Cardiac muscle cell (in vitro differentiated cells and primary cell): ENCODE measurements around the gene NR2C2AP. TPM values are rescaled to one million over a fixed set of nuclear protein-coding genes. Genes with fewer than 3 reads are reported as not detected.

ENCODE experiments used
- DNase-seq, 2 donors: peaks; one replicate each; pipeline versions ENCODE4 v3.0.0 to v3.0.0-alpha.2; 2010 to 2017; ENCODE audit warnings: low read depth in 1 of 2, low spot score in 1 of 2
- H3K27ac ChIP-seq: fragments of 200-600 bp; sonication (generic); 2 replicates; pipeline ENCODE4 v1.5.1; 2016
- H3K27me3 ChIP-seq: fragments of 200-600 bp; sonication (generic); 2 replicates; pipeline ENCODE4 v1.6.0; 2016; ENCODE audit warnings: control low read depth
- H3K36me3 ChIP-seq: fragments of 200-600 bp; sonication (generic); 2 replicates; pipeline ENCODE4 v1.5.1; 2016; ENCODE audit warnings: control low read depth
- H3K4me1 ChIP-seq: fragments of 200-600 bp; sonication (generic); 2 replicates; pipeline ENCODE4 v1.8.1; 2017; ENCODE audit warnings: low read depth, mild to moderate bottlenecking, mixed run types
- H3K4me3 ChIP-seq: fragments of 200-600 bp; sonication (generic); 2 replicates; pipeline ENCODE4 v1.5.1; 2016; ENCODE audit warnings: mild to moderate bottlenecking
- H3K9me3 ChIP-seq: fragments of 200-600 bp; sonication (generic); 2 replicates; pipeline ENCODE4 v1.5.1; 2017; ENCODE audit warnings: low read depth, mild to moderate bottlenecking, control low read depth
- polyA plus RNA-seq: library from polyadenylated mRNA; unstranded; fragments of >200 nt; fragmentation: Nextera tagmentation; extraction: Ambion mirVana; gene quantifications from 2 replicates; pipeline ENCODE4 v1.2.1, GENCODE V29; 2016
- total RNA-seq: library from RNA; depleted of rRNA; stranded (reverse); fragments of >200 nt; gene quantifications from 2 replicates; pipeline ENCODE4 v1.2.3, GENCODE V29; 2016
- TF ChIP-seq, protein P1 (sequence below): IDR thresholded peaks from 2 replicates; pipeline ENCODE4 v1.5.1; 2012; ENCODE audit warnings: low read depth, mild to moderate bottlenecking, low read length

Gene NR2C2AP
- total and polyA plus RNA-seq, 2 experiments from 2014 or later: 6.4 to 10.0 TPM

DNA sequence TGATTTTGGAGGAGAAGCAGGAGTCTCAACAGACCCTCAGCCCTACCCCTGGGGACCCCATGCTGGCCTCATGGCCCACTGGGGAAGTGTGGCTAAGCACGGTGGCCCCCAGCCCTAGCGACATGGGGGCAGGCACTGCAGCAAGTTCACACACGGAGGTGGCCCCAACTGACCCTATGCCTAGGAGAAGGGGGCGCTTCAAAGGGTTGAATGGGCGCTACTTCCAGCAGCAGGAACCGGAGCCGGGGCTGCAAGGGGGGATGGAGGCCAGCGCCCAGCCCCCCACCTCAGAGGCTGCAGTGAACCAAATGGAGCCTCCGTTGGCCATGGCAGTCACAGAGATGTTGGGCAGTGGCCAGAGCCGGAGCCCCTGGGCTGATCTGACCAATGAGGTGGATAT, 23.4 kb upstream of the NR2C2AP start:
- no peak for DNase-seq
- H3K4me3 ChIP-seq: no peak overlapping the region
- no peaks in the 10 kb centered on the region for H3K4me1 ChIP-seq
- H3K36me3 ChIP-seq: no peaks in the 10 kb centered on the region
- H3K27me3 ChIP-seq: peaks cover 26% of the 10 kb centered on the region
- H3K9me3 ChIP-seq: no peaks in the 10 kb centered on the region
- TF ChIP-seq, protein P1, sequence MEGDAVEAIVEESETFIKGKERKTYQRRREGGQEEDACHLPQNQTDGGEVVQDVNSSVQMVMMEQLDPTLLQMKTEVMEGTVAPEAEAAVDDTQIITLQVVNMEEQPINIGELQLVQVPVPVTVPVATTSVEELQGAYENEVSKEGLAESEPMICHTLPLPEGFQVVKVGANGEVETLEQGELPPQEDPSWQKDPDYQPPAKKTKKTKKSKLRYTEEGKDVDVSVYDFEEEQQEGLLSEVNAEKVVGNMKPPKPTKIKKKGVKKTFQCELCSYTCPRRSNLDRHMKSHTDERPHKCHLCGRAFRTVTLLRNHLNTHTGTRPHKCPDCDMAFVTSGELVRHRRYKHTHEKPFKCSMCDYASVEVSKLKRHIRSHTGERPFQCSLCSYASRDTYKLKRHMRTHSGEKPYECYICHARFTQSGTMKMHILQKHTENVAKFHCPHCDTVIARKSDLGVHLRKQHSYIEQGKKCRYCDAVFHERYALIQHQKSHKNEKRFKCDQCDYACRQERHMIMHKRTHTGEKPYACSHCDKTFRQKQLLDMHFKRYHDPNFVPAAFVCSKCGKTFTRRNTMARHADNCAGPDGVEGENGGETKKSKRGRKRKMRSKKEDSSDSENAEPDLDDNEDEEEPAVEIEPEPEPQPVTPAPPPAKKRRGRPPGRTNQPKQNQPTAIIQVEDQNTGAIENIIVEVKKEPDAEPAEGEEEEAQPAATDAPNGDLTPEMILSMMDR: no peak
- H3K27ac ChIP-seq: no peak overlapping the region

DNA sequence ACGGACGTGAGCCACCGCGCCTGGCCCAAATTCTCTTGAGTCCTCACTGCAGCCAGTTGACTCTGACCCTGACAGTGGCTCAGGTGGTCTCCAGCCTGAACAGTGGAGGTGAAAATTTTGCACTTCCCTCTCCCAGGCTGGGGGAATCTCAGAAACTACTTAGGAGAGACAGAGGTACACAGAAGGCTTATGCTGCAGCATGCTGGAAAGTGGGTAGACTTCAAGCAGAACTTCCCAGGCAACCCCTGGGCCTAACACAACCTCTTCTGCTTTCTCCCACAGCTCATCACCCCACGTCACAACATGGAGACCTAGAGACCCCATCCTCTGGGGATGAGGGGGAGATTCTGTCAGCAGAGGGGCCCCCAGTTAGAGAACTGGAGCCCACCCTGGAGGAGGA, 23.0 kb upstream of the NR2C2AP start:
- TF ChIP-seq, protein P1: no peak
- peaks cover 26% of the 10 kb centered on the region for H3K27me3 ChIP-seq
- H3K36me3 ChIP-seq: no peaks in the 10 kb centered on the region

DNA sequence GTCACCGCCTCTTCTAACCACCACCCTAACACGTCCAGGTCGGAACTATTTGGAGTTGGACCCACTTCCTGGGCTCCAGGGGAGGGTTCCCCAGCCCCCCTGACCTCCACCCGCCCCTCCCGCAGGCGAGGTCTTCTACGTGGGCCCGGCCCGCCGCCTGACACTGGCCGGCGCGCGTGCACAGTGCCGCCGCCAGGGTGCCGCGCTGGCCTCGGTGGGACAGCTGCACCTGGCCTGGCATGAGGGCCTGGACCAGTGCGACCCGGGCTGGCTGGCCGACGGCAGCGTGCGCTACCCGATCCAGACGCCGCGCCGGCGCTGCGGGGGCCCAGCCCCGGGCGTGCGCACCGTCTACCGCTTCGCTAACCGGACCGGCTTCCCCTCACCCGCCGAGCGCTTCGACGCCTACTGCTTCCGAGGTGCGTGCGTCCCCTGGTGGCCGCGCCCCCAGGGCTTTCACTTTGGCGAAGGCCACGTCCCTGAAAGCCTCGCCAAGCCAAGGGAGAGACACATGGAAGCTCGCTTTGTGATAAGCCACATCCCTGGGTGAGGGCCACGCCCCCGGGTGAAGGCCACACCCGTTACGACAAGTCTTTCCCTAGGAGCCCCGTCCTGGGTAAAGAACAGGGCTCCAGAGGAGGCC, 21.8 kb upstream of the NR2C2AP start:
- TF ChIP-seq, protein P1: peak; percentile 73
- peak overlapping the region; percentile 9 for H3K4me3 ChIP-seq

More for the DNA sequence above, 23.0 kb upstream of the NR2C2AP start:
- Histone ChIP-seq H3K4me3 (no peak overlapping the region), H3K9me3 (no peaks in the 10 kb centered on the region), H3K4me1 (no peaks in the 10 kb centered on the region), H3K27ac (no peak overlapping the region)
- DNase-seq: no peak

DNA sequence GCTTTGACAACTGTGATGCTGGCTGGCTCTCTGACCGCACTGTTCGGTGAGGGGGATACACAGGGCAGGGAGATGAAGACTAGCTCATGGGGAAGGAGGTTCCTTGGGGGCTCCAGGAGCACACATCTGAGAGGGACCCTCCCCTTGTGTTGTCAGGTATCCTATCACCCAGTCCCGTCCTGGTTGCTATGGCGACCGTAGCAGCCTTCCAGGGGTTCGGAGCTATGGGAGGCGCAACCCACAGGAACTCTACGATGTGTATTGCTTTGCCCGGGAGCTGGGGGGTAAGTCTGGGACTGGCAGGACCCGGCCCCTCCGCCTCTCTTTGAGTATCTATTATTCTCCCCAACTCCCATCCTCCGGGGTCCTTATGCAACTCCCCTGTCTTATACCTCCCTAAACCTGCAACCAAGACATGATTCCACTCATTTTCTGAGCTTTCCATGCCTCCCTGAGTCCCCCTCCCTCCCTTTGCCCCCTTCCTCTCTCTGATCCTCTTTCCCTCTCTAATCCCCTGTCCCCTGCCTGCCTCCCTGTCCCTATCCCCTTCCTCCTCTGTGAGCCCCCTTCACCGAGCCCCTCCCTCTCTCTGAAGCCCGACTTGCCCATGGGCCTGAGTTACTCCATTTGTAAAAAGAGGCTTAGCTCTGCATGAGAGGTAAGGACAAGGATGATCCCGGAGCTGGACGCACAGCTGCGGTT, 21.1 kb upstream of the NR2C2AP start:
- DNase-seq: no peak
- Histone ChIP-seq H3K4me3 (no peak overlapping the region), H3K4me1 (no peaks in the 10 kb centered on the region), H3K27me3 (peaks cover 26% of the 10 kb centered on the region), H3K9me3 (no peaks in the 10 kb centered on the region), H3K36me3 (no peaks in the 10 kb centered on the region), H3K27ac (no peak overlapping the region)
- TF ChIP-seq, protein P1: no peak

More for the DNA sequence above, 21.8 kb upstream of the NR2C2AP start:
- Histone ChIP-seq H3K9me3 (no peaks in the 10 kb centered on the region), H3K4me1 (no peaks in the 10 kb centered on the region), H3K27me3 (peaks cover 26% of the 10 kb centered on the region), H3K36me3 (no peaks in the 10 kb centered on the region), H3K27ac (no peak overlapping the region)
- peak; percentile 70 to 81 for DNase-seq

DNA sequence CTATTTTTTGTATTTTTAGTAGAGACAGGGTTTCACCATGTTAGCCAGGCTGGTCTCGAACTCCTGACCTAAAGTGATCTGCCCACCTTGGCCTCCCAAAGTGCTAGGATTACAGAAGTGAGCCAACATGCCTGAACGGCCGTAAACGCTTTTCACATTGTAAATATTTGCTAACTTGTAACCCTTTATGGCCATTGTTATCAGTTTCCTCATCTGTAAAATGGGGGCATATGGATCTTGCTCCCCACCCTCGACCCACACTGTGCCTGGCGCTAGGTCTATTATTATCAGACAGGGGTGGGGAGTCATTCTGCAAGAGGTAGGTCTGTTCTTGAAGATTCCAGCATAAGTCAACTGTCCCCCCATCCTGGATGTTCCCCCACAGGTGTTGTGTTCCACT, 20.4 kb upstream of the NR2C2AP start:
- Histone ChIP-seq H3K36me3 (no peaks in the 10 kb centered on the region), H3K4me1 (no peaks in the 10 kb centered on the region), H3K27ac (no peak overlapping the region), H3K9me3 (no peaks in the 10 kb centered on the region), H3K4me3 (no peak overlapping the region), H3K27me3 (peaks cover 26% of the 10 kb centered on the region)
- TF ChIP-seq, protein P1: no peak
- DNase-seq: no peak
